ENCODE results near the gene CD74. TPM values are rescaled to one million over a fixed set of nuclear protein-coding genes. Genes with fewer than 3 reads are reported as not detected.
A peak's percentile ranks its signal among the peaks of the same experiment; 100 is the strongest.

The CD74 gene
- total RNA-seq, 2 experiments from 2014 or later, result 462 to 507 TPM

DNA sequence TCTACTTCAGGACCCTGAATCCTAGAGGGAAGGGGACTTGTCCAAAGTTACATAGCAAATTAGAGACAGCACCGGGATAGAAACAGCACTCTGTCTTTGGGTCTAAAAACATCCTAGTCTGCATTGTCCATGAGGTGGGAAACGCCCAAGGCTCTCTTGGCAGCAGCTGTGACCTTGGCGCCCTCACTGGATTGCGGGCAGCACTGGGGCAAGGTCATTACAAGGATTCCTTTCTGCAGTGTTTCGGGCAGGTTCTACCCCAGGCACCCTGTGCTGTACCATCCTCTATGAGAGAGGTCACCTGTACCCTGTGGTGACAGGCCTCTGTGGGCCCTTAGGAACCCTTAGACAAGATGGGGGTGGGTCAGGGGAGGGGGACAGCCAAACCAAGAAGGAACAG lies 8.6 kb downstream of the CD74 start:
- Mint-ChIP-seq H3K36me3 (ENCODE audit: low read depth) (peaks cover 42% of the 10 kb centered on the region), H3K4me3 (no peak overlapping the region), H3K4me1 (peaks cover 8% of the 10 kb centered on the region), H3K27ac (no peak overlapping the region), H3K27me3 (no peaks in the 10 kb centered on the region), H3K9me3 (no peaks in the 10 kb centered on the region)
- POLR2A ChIA-PET, result no interaction called here
- no peak for DNase-seq
- CTCF ChIA-PET, result interaction anchor here (0.9 kb wide), 1 partner anchor 40 kb away, joined by 3 read pairs; no protein-coding TSS in a partner anchor

DNA sequence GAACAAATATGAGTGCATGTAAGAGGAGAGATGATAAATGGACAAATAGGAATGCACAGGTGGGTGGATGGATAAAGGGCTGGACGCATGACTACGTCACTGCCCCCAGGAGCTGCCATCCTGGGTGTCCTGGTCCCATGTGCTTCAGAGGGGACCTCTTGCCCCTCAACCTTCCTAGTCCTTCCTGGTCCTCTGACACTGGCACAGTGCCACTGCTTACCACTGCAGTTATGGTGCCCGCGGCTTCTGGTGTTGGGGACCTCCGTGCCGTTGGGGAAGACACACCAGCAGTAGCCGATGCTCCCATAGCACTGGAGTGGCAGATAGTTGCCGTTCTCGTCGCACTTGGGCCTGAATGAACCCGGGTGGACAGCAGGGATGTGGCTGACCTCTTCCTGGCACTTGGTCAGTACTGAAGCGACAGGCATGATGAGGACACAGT lies 9.8 kb downstream of the CD74 start:
- peaks cover 39% of the 10 kb centered on the region for H3K36me3 Mint-ChIP-seq (ENCODE audit: low read depth)

DNA sequence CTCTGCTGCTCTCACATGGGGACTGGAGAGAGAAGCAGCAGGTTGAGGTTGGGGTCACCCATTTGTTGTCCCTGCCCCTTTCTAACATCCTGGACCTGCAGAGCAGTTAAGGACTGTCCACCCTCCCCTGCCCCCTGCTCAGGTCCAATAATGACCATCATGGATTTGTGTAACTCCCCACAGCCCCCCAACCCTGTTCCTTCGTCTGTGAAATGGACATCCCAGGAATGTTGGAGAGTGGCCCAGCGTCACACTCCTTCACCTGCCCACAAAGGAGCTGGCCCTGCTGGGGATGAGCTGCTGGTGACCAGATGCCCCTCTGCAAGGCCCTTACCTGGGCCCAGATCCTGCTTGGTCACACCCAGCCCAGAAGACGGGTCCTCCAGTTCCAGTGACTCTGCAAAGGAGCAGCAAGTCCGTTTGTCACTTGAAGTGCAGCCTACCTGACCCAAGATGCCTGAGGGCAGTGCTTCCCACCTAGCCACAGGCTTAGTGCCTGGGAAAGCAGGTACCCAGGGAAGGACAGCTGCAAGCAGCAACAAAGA lies 10.4 kb downstream of the CD74 start:
- H3K4me1 Mint-ChIP-seq, result no peaks in the 10 kb centered on the region
- no peaks in the 10 kb centered on the region for H3K9me3 Mint-ChIP-seq
- ChIA-PET CTCF (interaction anchor here (1.6 to 6.3 kb wide), 2 partner anchors 10 to 18 kb away, joined by 3 to 37 read pairs; partner anchors contain the start of gene CD74), POLR2A (interaction anchor here (0.9 kb wide), 1 partner anchor 9 kb away, joined by 3 read pairs; no protein-coding TSS in a partner anchor)
- peaks cover 41% of the 10 kb centered on the region for H3K36me3 Mint-ChIP-seq (ENCODE audit: low read depth)
- DNase-seq, result no peak
- H3K27me3 Mint-ChIP-seq, result no peaks in the 10 kb centered on the region
- no peak overlapping the region for H3K4me3 Mint-ChIP-seq
- H3K27ac Mint-ChIP-seq, result no peak overlapping the region

More for the DNA sequence above, 9.8 kb downstream of the CD74 start:
- CTCF ChIA-PET, result interaction anchor here (1.6 to 6.3 kb wide), 2 partner anchors 9 to 19 kb away, joined by 3 to 37 read pairs; partner anchors contain the start of gene CD74
- Mint-ChIP-seq H3K27me3 (no peaks in the 10 kb centered on the region), H3K9me3 (no peaks in the 10 kb centered on the region), H3K27ac (no peak overlapping the region), H3K4me3 (no peak overlapping the region), H3K4me1 (peaks cover 2% of the 10 kb centered on the region)
- DNase-seq, result no peak
- POLR2A ChIA-PET, result no interaction called here

DNA sequence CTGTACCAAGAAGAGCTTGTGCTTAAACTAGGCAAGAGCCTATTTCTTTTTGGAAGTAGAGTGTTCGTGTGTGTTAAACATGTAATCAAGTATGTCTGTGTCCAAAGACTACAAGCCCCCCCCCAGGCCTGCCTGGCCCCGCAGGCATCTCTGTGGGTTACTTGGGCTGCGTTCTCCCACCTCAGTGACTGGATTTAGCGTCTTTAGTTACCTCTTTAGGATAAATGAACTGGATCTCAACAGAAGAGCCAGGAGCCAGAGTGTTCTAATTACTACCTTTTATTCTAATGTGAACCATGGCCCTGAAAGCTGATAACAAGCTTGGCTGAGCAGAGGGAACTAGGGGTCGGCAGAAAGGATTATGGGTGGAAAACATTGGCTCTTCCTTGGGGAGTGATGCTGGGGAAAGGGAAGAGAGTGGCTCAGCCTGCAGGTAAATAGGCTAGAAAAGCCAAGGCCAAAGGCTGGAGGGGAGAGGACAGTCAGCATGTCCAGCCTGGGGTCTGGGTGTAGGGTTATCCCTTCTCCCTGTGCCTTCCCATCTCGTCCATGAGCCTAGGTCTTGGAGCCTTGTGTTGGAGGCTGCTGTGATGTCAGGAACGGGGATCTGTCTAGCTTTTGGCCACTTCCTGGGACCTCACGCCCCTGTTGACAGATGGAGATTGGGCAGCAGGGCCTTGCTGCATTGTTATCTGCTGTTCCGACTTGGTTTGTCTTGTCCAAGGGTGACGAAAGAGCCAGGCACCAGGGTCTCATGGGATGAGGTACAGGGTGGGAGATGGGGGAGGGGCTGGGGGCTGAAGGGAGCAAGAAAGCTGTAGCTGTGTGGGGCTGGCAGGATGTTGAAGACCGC lies 11.1 kb downstream of the CD74 start:
- H3K27me3 Mint-ChIP-seq, result no peaks in the 10 kb centered on the region
- H3K27ac Mint-ChIP-seq, result peak overlapping the region; percentile 10
- peaks cover 42% of the 10 kb centered on the region for H3K36me3 Mint-ChIP-seq (ENCODE audit: low read depth)
- no peak for DNase-seq
- ChIA-PET CTCF (interaction anchor here (1.6 to 6.3 kb wide), 2 partner anchors 11 to 18 kb away, joined by 3 to 37 read pairs; partner anchors contain the start of gene CD74), POLR2A (interaction anchor here (0.9 kb wide), 1 partner anchor 9 kb away, joined by 3 read pairs; no protein-coding TSS in a partner anchor)
- no peaks in the 10 kb centered on the region for H3K9me3 Mint-ChIP-seq
- H3K4me3 Mint-ChIP-seq, result no peak overlapping the region
- H3K4me1 Mint-ChIP-seq, result no peaks in the 10 kb centered on the region

DNA sequence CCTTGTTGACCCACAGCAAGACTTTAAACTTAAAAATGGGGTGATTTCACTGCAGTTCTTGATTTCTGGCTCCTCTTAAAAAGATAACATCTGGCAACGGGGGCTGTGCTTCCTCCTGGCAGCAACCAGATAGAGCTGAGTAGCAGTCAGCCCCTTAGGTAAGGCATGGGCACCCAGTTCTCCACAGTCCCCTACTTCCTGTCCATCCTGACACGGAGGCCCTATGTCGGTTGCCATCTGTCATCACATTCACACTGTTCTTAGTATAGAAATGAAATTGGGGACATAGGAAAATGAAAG lies 11.7 kb downstream of the CD74 start:
- peaks cover 46% of the 10 kb centered on the region for H3K36me3 Mint-ChIP-seq (ENCODE audit: low read depth)
- POLR2A ChIA-PET, result interaction anchor here (0.6 to 0.9 kb wide), 2 partner anchors 10 to 1371 kb away, joined by 3 read pairs; partner anchors contain the start of gene G3BP1
- no peaks in the 10 kb centered on the region for H3K9me3 Mint-ChIP-seq
- H3K27me3 Mint-ChIP-seq, result no peaks in the 10 kb centered on the region
- H3K27ac Mint-ChIP-seq, result no peak overlapping the region
- DNase-seq, result no peak
- no peaks in the 10 kb centered on the region for H3K4me1 Mint-ChIP-seq
- CTCF ChIA-PET, result interaction anchor here (6.3 kb wide), 1 partner anchor 11 kb away, joined by 37 read pairs; the partner anchor contains the start of gene CD74
- no peak overlapping the region for H3K4me3 Mint-ChIP-seq

DNA sequence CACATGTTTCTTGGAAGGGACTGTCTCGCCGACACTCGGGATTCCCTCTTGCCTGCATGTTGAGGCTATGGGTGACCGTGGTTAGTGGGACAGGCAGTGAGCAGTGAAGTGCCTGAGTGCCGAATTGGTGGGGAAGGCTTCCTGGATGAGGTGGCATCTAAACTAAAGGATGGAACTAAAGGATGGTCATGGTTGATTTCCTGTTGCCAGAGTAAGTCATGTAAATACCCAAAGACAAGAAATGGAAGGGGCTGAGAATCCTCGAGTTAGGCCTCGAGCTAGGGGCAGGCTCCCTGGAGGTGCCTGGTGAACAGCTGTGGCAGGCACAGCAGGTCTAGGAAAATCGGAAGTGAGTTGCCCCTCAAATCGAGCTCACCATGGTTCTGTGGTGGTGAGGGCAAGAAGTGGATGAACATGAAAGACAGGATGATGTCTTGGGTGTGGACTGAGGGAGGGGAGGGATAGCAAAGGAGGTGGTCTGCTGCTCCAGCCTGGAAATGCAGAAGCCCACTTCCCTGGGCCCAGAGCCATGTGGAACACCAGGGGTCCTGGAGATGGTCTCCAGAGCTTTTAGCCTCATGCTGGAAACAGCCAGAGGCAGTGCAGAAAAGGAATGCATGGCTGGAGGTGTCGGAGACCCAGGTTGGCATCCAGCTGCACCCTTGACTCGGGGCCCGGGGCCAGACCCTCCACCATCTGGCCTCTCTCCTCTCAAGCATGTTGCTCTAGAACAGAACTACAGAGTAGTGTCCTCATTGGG lies 12.2 kb downstream of the CD74 start:
- Mint-ChIP-seq H3K36me3 (ENCODE audit: low read depth) (peaks cover 46% of the 10 kb centered on the region), H3K9me3 (no peaks in the 10 kb centered on the region)
- CTCF ChIA-PET, result interaction anchor here (1.8 to 6.3 kb wide), 2 partner anchors 12 to 22 kb away, joined by 4 to 37 read pairs; partner anchors contain the start of gene CD74

DNA sequence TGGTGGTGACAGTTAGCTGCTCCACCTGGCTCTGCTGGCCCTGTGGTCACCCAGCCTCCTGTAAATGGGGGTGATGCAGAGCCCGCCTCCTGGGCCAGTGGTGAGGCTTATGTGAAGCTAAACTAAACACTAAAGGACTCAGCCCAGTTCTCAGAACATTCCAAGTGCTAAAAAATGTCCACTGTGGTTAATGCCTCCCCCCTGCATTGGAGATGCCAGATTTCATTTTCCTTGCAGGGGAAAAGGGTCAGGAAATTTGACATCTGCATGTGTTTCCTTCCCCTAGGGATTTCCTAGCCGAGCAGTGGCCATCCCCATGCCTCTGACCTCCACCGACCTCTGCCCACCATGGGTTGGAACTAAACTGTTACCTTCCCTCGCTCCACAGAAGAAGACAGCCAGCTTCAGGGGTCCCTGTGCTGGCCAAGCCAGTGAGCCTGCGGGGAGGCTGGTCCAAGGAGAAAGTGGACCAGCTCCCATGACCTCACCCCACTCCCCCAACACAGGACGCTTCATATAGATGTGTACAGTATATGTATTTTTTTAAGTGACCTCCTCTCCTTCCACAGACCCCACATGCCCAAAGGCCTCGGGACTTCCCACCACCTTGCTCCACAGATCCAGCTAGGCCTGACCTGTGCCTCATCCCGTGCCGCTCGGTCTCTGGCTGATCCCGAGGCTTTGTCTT lies 13.0 kb downstream of the CD74 start:
- no peak for DNase-seq
- Mint-ChIP-seq H3K27ac (no peak overlapping the region), H3K9me3 (no peaks in the 10 kb centered on the region), H3K4me3 (no peak overlapping the region), H3K27me3 (no peaks in the 10 kb centered on the region), H3K4me1 (no peaks in the 10 kb centered on the region), H3K36me3 (ENCODE audit: low read depth) (peaks cover 49% of the 10 kb centered on the region)
- POLR2A ChIA-PET, result no interaction called here
- CTCF ChIA-PET, result interaction anchor here (0.9 to 6.3 kb wide), 9 partner anchors 10 to 83 kb away, joined by 3 to 37 read pairs (median 6); partner anchors contain the start of gene CD74

More for the DNA sequence above, 12.2 kb downstream of the CD74 start:
- Mint-ChIP-seq H3K27ac (peak overlapping the region; percentile 7), H3K4me3 (no peak overlapping the region), H3K27me3 (no peaks in the 10 kb centered on the region), H3K4me1 (no peaks in the 10 kb centered on the region)
- POLR2A ChIA-PET, result interaction anchor here (0.6 kb wide), 1 partner anchor 1371 kb away, joined by 3 read pairs; the partner anchor contains the start of gene G3BP1
- no peak for DNase-seq

DNA sequence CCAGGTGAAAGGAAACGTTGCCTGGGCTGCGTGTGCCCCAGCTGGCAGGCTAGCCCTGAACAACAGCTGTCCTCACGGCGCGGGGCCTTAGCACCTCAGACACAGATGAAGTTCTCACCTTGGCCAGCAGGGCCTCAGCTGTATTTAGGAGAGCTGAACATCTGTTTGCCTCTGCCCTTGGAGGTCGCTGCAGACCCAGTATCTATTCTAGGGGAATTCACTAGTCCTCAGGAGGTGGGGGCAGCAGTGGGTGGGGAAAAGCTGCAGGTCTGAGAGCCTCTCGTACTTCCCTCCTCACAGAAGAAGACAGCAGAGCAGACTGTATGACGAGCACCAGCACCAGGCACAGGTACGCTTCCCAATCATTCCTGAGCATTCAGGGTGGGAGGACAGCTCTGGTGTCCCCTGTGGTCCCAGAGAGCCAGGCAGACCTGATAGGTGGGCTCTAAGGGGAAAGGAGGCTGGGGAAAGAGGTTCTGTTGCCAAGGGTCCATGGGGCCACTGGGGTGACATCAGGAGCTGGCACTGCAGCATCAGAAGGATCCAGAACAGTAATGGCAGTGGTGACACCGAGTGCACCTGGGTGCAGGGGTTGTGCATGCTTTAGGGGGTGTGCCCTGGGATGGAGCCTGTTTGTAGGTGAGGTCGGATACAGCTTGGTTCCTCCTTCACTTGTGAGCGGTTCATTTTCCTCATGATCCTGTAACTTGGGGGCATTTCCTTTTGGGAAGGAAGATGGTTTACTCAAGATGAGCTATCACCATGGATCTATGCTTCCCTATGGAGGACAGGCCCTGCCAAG lies 13.8 kb downstream of the CD74 start:
- Mint-ChIP-seq H3K4me1 (no peaks in the 10 kb centered on the region), H3K36me3 (ENCODE audit: low read depth) (peaks cover 47% of the 10 kb centered on the region)

DNA sequence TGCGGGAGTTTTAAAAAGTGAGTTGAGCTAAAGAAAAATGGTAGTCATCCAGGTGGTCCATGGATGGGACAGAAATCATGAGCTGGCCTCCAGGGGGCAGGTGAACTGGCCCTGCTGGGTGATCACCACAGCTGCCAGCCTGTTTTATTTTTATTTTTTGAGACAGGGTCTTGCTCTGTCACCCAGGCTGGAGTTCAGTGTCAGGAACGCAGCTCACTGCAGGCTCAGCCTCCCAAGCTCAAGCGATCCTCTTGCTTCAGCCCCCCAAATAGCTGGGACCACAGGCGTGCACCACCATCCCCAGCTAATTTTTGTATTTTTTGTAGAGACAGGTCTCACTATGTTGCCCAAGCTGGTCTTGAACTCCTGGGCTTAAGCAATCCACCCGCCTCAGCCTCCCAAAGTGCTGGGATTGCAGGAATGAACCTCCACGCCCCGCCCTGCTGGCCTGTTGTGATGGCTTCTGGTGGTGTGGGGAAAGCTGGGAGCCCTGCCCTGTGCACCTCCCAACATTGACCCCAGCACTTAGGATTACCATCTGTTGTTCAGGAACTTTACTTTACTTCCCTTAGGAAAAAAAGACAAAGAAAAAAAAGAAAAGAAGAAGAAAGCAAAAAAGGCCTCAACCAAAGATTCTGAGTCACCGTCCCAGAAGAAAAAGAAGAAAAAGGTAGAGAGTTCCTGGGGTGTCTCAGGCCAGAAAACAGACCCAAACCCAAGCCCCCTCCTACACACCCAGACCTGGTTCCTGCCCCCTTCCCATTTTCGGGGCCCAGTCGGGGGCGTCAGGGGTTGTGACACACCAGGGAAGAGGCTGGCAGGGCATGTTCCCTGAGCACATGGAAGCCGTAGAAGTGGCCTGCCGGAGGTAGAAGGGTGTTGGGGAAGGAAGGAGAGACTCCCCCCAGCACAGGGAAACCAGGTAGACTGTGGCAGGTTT lies 14.7 kb downstream of the CD74 start:
- no peaks in the 10 kb centered on the region for H3K4me1 Mint-ChIP-seq
- H3K36me3 Mint-ChIP-seq (ENCODE audit: low read depth), result peaks cover 48% of the 10 kb centered on the region
- H3K27me3 Mint-ChIP-seq, result no peaks in the 10 kb centered on the region
- H3K9me3 Mint-ChIP-seq, result no peaks in the 10 kb centered on the region
- POLR2A ChIA-PET, result interaction anchor here (0.7 kb wide), 1 partner anchor 13 kb away, joined by 3 read pairs; no protein-coding TSS in a partner anchor
- CTCF ChIA-PET, result interaction anchor here (0.7 to 6.3 kb wide), 12 partner anchors 8 to 180 kb away, joined by 3 to 37 read pairs (median 4); partner anchors contain the start of genes CD74 and RPS14
- H3K4me3 Mint-ChIP-seq, result no peak overlapping the region
- H3K27ac Mint-ChIP-seq, result peak overlapping the region; percentile 54
- DNase-seq, result no peak

More for the DNA sequence above, 13.8 kb downstream of the CD74 start:
- ChIA-PET POLR2A (interaction anchor here (0.7 kb wide), 1 partner anchor 13 kb away, joined by 3 read pairs; no protein-coding TSS in a partner anchor), CTCF (interaction anchor here (0.7 to 6.3 kb wide), 12 partner anchors 9 to 82 kb away, joined by 3 to 37 read pairs (median 5); partner anchors contain the start of genes CD74 and RPS14)
- no peaks in the 10 kb centered on the region for H3K27me3 Mint-ChIP-seq
- no peak overlapping the region for H3K27ac Mint-ChIP-seq
- DNase-seq, result no peak
- H3K4me3 Mint-ChIP-seq, result no peak overlapping the region
- no peaks in the 10 kb centered on the region for H3K9me3 Mint-ChIP-seq

DNA sequence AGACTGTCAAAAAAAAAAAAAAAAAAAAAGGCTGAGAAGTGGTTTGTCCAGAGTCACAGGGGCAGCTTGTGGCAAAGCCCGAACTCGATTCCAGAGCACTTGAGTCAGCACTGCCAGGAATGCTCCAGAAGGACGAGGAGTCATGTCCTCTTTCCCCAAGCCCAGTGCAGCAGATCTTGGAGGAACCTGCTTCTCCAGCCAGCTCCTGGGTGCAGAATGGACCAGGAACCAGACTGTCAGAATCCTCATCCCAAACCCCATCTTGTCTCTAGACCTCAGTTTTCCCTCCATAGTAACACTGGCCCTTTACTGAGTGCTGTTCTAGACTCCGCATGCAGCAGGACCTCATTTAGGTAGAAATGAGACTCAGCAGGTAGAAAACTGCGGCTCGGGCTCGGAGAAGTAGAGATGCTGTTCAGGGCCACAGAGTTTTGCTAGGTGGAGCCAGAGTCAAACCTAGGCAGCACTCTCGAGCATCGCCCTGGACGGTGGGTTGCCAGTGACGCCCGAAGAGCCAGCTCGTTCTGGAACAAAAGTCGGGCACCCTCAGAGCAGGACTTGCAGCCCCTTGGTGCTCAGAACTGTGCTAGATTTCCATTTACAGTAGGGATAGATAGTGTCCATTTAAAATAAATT lies 15.4 kb downstream of the CD74 start:
- POLR2A ChIA-PET, result no interaction called here
- Mint-ChIP-seq H3K9me3 (no peaks in the 10 kb centered on the region), H3K4me1 (no peaks in the 10 kb centered on the region), H3K27ac (no peak overlapping the region), H3K4me3 (no peak overlapping the region), H3K27me3 (no peaks in the 10 kb centered on the region), H3K36me3 (ENCODE audit: low read depth) (peaks cover 47% of the 10 kb centered on the region)
- CTCF ChIA-PET, result interaction anchor here (0.6 to 6.3 kb wide), 11 partner anchors 10 to 938 kb away, joined by 3 to 37 read pairs (median 4); partner anchors contain the start of genes CD74 and RPS14
- no peak for DNase-seq
